GM21723 (cell line): ENCODE measurements around the gene ZBTB17.
"Not testable (repeated sequence)": the region's sequence is repeated elsewhere in the genome, so short reads cannot be mapped to it uniquely, and the experiment has no call there.

Source experiments
- ATAC-seq: cut with Tn5 transposase; IDR thresholded peaks from one replicate; pipeline ENCODE4 v1.9.1; 2021; ENCODE audit warnings: mild to moderate bottlenecking, moderate library complexity; ENCODE audit not compliant: unreplicated experiment

ZBTB17 gene

DNA sequence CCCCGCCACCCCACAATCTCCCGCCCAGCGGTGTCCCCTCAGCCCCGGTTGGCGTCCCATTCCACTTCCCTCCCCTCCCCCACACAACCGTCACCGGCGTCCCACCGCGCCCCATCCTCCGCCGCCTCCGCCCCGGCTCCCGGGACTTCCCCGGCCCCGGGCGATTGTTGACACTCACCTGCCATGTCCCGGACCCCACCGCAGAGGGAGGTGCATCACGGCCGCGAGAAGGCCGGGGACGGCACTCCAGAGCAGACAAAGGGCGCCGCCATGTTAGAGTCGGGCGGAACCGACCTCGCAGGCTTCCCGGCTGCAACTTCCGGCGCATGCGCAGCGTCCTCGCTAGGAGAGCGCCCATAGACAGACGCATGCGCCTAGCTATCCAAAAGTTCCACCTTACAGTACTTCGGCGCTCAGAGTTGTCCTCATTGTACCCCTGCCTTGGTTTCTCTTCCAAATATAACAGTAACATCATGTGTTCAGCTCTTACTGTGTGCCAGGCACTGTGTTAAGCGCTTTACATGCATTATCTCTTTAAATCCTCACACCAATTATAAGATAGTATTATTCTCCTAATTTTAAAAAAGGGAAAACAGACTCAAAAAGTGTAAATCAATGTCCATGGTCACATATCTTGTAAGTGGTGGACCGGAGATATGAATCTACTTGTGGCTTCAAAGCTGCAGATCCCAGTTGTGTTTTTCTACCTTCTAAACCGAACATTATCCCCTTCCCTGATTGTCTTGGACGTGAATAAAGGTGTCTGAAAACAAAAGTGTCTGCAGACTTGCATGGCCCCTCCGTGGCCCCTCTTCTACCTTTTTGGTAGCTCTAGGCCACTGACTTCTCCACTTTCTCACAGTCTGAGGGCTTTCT lies at the start of gene ZBTB17:
Gene ZBTB17 (minus strand): TSS at position 297 of the 876 bp plus-strand sequence. CDS start 27,606 bp downstream, outside the sequence.
- peak; percentile 64 for ATAC-seq

DNA sequence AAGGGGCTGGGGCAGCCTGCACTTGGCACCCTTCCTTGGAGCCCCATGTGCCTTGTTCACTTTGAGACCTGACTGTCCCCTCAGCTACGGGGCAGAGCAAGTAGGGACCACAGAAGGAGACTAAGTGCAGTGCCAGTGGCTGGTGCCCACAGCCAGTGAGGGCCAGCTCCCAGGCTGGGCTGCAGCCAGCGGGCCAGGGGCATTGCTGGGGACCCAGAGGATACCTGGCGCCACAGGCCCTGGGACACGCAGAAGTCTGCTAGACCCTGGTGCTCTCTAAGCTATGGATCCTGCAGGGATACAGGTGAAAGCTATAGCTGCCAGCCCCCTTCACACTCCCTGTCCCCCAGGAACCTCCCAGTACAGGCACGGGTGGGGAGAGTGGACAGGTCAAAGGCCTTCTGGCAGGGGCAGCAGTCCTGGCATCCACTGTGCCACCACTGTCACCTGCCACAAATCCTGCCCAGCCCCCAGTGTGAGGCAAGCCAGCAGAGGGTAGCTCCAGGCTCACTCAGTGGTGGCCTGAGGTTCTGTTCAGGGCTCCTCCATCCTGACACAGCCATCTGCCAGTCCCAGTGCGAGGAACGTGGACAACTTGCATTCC lies 47.3 kb upstream of the ZBTB17 start:
- ATAC-seq, result no peak

DNA sequence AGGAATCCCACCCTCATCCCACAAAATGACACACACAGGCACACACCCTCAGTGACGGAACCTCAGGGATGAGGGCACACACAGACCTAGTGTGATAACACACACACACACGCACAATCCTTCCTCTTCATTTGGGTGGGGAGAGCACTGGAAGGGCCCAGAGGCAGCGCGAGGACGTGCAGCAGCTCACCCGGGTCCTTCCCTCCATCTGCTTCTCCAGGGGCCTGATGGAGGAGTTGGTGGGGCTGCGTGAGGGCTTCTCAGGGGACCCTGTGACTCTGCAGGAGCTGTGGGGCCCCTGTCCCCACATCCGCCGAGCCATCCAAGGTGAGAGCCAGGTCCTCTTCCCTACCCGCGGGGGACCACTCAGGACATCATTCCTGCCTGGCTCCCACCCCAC lies 46.5 kb upstream of the ZBTB17 start:
- ATAC-seq, result no peak

DNA sequence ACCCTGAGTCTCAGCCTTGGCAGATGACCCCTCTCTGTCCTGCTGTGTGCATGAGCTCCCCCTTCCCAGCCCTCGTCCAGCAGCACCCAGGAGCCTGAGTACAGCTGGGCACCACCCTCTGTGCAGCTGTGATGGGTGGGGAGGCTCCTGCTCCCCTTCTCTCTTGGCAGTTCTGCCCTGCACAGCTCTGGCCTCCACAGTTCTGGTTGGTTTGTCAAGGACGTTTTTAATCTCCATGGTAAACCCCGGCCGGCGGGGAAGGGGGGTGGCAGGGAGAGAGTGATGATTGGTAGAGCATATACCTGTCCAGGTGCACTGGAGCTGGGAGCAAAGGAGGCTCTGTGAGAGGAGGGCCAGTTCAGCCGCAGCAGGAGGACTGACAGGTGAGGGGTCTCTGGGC lies 45.8 kb upstream of the ZBTB17 start, which contains the start of gene CLCNKA:
Gene CLCNKA (plus strand): TSS at position 356 of the 400 bp plus-strand sequence. CDS start 584 bp downstream, outside the sequence.
- no peak for ATAC-seq

DNA sequence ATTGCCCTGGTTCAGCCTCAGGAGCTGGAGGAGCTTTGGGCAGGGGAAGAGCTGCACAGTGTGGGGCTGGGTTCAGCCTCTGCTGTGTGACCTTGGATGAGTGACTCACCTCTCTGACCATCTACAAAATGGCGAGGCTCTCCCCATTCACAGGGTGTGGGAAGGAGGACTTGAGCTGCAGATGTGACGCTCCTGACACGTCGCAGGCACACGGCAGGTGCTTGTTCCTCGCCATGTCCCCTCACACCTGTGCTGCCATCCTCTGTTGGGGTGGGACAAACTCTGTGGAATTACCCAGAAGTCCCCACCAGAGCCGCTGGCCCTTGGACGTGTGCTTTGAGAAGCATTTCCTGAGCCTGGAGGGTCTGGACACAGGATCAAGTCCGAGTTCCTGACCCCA lies 45.0 kb upstream of the ZBTB17 start:
- not testable (repeated sequence) for ATAC-seq

DNA sequence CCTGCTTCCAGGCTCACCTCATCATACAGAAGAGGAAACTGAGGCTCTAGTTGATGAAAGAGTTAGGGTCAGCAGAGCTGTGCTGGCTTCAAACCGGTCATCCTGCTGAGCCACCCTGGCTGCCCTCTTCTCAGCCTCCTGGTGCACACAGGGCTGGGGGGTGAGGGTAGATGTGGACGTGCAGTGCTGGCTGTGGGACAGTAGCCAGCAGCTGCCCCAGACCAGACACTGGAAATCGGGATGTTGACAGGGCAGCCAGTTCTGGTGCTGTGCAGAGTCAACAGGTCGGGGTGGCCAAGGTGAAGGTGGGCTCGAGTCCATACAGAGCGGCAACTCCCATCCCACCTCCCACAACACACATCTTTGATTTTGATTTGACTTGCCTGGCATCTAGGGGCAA lies 44.4 kb upstream of the ZBTB17 start:
- ATAC-seq, result no peak

DNA sequence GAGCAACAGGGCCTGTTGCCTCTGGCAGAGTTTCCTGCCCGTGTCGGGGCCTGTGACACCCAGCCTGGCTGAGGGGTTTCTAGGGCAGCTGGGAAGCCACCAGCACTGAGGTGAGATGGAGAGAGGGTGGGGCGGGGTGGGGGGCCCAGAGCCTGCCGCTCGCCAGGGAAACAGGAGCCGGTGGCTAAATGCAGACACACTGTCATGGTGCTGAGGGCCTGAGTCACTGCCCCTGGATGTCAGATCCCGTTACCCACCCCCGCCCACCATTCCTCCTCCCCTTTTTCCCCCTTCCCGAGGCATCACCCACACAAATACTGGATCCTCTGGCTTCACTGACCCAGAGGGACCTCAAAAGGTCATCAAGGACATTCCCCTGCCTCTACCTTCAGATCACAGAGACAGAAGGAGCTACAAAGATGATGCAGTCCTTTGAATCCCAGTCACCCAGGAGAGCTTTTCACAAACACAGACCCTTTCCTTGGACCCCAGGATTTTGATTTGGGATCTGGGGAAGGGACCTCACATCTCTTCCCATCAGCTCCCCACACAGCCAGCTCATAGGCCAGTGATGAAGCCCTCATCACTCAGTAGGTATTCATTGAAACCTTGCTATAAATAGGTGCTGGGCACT lies 43.9 kb upstream of the ZBTB17 start:
- no peak for ATAC-seq

DNA sequence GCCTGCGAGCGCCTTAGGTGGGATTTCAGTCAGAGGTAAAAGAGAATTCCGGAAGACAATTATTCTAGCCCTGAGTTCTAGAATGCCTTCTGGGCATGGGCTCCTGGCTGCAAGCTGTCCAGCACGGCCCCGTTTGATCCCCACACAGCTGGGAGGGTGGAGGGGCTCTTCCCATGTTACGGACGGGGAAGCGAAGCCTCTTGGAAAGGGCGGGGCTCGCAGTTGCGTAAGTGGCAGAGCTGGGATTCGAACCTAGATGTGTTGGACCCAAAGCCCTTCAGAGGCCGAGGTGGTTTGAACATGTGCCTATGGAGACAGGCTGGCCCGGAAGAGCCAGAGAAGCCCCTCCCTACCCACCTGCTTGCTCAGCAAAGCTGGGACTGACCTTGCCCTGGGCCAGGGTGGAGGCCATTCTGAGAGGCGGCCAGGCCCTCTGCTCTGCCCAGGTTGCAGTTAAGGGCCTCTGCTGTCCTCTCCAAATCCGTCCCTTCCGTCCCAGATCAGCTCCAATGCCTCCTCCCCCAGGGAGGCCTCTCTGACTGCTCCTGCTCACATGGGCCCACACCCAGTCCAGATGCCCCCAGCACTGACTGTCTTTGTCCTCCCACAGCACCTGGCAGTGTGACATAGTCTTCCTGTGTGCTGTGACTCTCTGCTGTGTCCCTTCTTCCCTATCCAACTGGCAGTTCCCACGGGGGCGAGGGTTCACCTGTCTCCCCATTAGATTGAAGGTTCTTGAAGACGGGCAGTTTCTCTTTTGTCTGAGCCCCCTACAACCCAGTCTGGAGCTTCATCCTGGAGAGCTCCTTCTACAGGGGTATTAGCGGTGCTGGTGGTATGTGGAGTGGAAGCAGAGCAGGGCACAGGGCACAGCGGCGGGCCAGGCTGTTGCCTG lies 43.1 kb upstream of the ZBTB17 start:
- ATAC-seq, result no peak

DNA sequence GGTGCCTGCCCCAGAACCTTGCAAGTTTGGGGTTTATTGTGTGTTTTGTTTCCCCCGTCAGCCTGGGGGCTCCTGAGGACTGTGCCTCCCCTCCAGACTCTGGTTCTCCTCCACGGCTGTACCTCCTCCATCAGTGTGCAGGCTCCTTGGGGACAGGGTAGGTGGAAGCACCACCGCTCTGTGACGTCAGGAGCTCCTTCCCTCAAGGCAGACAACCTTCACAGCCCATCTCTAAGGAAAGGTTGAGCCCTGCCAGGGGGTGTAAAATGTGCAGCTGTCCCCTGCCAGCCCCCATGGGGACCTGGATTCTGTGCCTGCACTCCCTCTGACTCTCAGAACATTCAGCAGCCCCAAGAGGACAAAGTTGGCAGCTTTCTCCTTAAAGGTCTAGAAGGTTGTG lies 42.4 kb upstream of the ZBTB17 start:
- no peak for ATAC-seq

DNA sequence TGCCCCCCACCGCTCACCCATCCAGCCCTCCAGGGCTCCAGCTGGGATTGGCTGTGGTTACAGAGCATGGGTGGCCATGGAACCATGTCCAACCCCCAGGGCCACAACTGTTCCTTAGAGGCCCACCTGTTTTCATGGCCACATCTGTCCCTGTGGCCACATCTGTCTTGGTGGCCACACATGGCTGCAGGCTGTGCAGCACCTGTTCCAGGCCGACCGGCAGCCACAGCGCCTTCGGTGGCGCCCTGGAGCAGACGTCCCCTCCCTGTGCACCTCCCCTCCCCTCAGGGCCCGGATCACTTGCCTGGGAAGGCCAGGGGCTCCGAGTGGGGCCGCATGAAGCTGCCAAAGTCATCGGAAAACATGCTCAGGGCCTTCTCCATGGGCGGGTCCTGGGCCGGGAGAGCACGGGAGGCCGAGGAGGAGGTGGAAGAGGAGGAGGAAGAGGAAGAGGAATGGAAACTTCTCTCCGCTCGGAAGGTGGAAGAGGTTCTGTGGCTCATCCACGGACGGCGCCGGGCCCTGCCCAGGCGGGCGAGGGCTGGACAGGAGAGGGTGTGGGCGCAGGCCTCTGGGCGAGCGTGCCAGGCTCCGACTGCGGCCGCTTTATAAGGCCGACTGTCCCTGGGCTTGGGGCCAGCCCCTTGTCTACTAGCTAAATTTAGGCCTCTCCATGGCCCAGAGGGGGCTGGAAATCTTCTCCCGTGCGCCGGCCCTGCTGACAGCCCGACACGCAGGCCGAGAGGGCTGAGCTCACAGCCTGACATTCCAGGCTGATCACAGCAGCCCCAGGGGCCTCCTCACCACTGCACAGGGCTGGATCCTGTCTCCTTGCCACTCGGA lies 41.8 kb upstream of the ZBTB17 start, which contains the start of gene HSPB7:
Gene HSPB7 (minus strand): TSS at position 583 of the 843 bp plus-strand sequence. CDS start 80 bp downstream, at position 503.
- ATAC-seq, result no peak

DNA sequence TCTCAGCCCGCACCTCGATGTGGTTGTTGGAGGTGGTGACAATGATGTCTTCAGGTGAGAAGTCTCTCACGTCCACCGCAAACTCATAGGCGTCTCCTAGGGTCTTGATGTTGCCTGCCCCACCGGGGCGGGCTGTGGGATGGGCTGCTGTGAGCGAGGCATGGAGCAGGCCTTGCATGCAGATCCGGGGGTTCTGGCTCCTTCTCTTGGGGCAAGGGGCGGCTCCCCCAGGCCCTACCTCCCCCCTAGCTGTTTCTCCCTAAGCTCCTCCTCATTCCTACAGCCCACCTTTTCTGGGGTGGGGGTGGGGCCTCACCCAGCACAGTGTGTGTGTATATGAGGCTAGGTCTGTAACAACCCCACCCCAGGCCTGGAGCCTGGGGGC lies 41.2 kb upstream of the ZBTB17 start:
- no peak for ATAC-seq

DNA sequence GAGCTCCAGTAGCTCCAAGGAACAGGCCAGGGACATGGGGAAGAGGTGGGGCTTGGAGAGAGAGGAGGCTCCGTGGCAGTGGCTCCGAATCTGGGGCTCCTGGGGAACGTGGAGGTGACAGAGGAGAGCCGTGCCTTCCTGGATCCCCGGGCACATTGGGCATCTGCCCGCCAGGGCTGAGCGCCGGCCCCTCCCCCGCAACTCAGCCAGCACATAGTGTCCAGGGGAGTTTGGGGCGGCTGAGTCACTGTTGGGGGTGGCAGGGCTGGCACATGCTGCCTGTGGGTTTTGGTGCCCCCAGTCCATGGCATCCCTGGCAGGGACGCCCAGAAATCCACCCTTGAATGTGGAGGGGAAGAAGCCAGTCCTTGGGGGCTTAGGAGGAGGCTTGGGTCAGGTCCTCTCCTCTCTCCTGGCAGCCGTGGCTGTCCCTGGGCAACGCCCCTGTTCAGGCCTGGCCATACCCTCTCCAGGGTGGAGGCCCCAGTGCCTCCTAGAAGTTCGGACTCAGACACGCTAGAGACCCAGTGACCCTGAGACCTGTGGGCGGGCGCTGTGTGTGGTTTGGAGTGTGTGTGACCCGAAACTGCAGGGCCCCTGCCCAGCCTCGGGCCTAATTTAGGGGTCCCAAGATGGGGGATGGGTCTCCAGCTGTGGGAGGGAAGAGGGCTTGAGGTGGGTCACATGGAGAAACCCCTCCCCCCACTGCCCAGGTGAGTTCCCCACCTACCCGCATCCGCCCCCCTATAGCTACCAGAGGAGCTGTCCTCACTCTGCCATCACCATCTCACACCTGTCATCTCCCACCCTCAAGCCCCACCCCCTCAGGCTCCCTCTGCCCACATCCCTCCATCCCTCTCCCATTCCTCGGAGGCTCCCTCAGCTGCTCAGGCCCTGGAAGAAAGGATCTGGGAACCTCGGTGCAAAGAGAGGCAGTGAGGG lies 40.3 kb upstream of the ZBTB17 start:
- no peak for ATAC-seq

DNA sequence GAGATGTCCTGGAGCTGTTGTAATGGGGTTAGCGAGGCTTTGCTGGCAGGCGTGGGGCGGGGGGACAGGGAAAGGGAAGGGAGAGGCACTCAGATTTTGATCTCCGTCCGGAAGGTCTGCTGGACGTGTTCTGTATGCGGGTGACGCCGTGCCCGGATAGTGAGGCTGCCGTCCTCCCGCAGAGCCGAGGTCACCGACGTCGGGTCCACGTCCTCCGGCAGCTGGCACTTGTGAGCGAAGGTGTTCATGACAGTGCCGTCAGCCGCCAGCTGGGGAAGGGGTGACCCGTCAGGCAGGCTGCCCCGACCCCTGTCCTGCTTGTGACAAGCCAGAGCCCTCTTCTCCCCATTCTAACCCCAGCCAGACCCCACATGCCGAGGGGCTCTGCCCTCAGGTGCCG lies 39.6 kb upstream of the ZBTB17 start:
- no peak for ATAC-seq

DNA sequence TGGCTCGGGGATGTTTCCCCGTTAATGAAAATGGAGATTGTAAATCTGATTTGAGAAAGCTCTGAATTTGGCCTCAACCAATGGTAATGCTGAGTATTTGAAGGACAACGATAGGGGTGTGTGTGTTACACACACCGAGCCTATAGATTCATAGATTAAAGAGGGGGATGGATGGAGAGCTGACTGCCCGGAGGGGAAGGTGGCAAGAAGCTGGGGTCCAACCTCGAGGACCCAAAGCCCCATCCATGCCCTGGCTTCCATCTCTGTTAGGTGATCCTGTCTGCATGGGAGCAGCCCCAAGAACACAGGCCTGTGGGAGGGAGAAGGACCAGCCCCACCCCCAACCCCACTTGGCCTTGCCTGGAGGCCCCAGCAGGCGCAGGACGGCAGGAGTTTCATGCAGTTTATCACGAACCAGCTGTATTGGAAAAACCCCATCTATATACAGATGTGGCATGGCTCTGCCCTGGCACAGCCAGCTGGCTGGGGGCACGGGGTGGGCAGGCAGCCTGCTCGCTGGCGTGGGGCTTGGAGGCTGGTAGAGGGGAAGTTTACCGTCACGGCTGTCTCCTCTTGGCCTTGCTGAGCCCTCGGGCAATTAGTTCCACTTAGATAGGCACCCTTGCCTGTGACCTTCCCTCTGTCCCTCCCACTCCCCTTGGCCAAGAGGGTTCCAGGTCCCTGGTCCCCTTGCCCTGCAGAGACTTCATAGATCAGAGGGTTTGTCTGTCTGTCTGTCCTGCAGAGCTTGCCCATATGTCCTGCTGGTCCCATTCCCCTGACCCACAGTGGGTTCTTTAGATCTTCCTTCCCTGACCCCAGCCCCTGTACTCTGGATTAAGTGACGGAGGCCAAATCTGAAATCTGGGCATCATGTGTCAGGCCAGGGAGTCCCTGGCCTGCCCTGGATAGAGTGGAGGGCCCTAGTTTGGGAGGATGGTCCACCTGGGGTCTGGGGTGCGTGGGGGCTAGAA lies 38.9 kb upstream of the ZBTB17 start:
- no peak for ATAC-seq

DNA sequence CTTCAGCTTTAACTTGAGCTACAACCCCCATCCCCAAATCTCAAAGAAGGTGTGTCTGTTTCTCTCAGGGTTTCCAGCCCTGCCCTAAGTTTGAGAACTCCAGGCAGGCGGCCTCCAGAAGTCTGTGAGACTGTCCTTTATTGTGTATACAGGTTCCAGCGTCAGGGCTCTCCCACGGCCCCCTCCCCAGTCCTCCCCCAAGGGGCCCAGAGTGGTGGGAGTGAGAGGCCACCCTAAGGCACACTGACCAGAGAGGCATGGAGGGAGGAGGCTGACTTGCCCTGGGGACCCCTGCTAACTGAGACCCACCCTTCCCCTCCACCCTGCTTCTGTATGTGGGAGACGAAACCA lies 38.0 kb upstream of the ZBTB17 start:
- ATAC-seq, result no peak

DNA sequence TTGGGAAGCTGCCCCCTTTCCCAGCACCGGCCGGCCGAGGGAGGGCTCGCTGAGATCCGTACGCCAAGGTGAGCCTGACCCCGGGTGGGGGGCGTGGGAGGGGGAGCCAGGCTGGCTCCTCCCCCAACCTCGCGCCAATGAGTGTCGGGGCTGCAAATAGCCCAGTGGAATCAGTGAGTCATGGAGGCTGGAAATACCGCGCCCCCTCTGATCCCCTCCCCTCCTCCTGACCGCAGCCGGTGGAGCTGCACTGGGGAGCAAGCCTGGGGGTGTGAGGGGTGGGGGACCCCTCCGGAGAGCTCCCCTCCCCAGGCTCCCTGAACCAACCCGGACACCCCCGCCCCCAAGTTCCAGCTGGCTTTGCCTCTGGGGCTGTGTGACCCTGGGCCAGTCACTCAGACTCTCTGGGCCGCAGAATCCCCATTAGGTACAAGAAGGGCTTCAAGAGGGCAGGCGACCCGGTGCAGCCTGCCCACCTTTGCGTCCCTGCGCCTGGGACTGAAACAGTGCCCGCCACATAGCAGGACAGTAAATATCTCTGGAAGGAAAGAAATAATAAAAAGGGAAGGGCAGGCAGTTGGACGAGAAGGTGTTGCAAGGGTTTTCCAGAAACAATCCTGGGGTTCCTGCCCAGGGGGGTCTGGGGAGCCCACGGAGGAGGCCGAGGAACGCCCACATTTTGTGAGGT lies 37.5 kb upstream of the ZBTB17 start:
- ATAC-seq, result peak; percentile 47
